WTC11 (cell line): Measurements from ENCODE around the gene STIMATE. TPM values are rescaled to one million over a fixed set of nuclear protein-coding genes. Genes with fewer than 3 reads are reported as not detected.
A peak's percentile ranks its signal among the peaks of the same experiment; 100 is the strongest.

ENCODE experiments used
- ATAC-seq: fragments of 200-7000 bp; cut with Tn5 transposase; 2 replicates; pipeline ENCODE4 v1.10.0; 2021; ENCODE audit warnings: mild to moderate bottlenecking, moderate library complexity
- CTCF ChIA-PET: fragments of 300-600 bp; sonication (Branson Sonifier 250); formaldehyde crosslinking; loops from one replicate; lab custom pipeline; 2021; ENCODE audit warnings: antibody characterized with exemption; lab: Charles Lee
- POLR2A ChIA-PET: fragments of 350-600 bp; sonication (Branson Sonifier 250); formaldehyde crosslinking; loops from one replicate; lab custom pipeline; 2021; ENCODE audit warnings: antibody characterized with exemption; lab: Charles Lee
- DNase-seq: peaks from one replicate; pipeline ENCODE4 v3.0.0; 2021; ENCODE audit warnings: low spot score
- H3K27ac Mint-ChIP-seq: 2 replicates; pipeline ENCODE4 v1.8.0; 2021; ENCODE audit warnings: mixed read lengths
- H3K27me3 Mint-ChIP-seq: 2 replicates; pipeline ENCODE4 v1.8.0; 2021; ENCODE audit warnings: low read depth, mild to moderate bottlenecking, moderate library complexity, mixed read lengths
- H3K36me3 Mint-ChIP-seq: 2 replicates; pipeline ENCODE4 v1.8.0; 2021; ENCODE audit warnings: mixed read lengths
- H3K4me1 Mint-ChIP-seq: 2 replicates; pipeline ENCODE4 v1.8.0; 2022; ENCODE audit warnings: mixed read lengths
- H3K4me3 Mint-ChIP-seq: 2 replicates; pipeline ENCODE4 v1.8.0; 2021; ENCODE audit warnings: mild to moderate bottlenecking, moderate library complexity, mixed read lengths
- H3K9me3 Mint-ChIP-seq: 2 replicates; pipeline ENCODE4 v1.8.0; 2021; ENCODE audit warnings: mixed read lengths
- ARID4B ChIP-seq: sonication (generic); formaldehyde crosslinking; IDR thresholded peaks from 2 replicates; pipeline ENCODE4 v1.8.0; 2023; ENCODE audit warnings: missing genetic modification reagents, mild to moderate bottlenecking, borderline replicate concordance
- ATF1 ChIP-seq: sonication (generic); formaldehyde crosslinking; IDR thresholded peaks from 2 replicates; pipeline ENCODE4 v1.8.1; 2023; ENCODE audit warnings: mild to moderate bottlenecking, moderate library complexity, missing genetic modification reagents
- E2F1 ChIP-seq: sonication (generic); formaldehyde crosslinking; IDR thresholded peaks from 2 replicates; pipeline ENCODE4 v1.8.0; 2022; ENCODE audit warnings: mild to moderate bottlenecking, missing genetic modification reagents
- ETV6 ChIP-seq: sonication (generic); formaldehyde crosslinking; IDR thresholded peaks from 2 replicates; pipeline ENCODE4 v1.8.1; 2022; ENCODE audit warnings: mild to moderate bottlenecking, missing genetic modification reagents
- IRF2 ChIP-seq: sonication (generic); formaldehyde crosslinking; IDR thresholded peaks from 2 replicates; pipeline ENCODE4 v1.8.0; 2022; ENCODE audit warnings: low read depth, missing genetic modification reagents, borderline replicate concordance
- JUN ChIP-seq: sonication (generic); formaldehyde crosslinking; IDR thresholded peaks from 2 replicates; pipeline ENCODE4 v1.8.0; 2023; ENCODE audit warnings: mild to moderate bottlenecking, missing genetic modification reagents
- MAX ChIP-seq: sonication (generic); formaldehyde crosslinking; IDR thresholded peaks from 2 replicates; pipeline ENCODE4 v1.8.0; 2022; ENCODE audit warnings: mild to moderate bottlenecking, missing genetic modification reagents
- NR1H2 ChIP-seq: sonication (generic); formaldehyde crosslinking; IDR thresholded peaks from 2 replicates; pipeline ENCODE4 v1.9.0; 2021; ENCODE audit warnings: mild to moderate bottlenecking, moderate library complexity, missing genetic modification reagents
- PRDM15 ChIP-seq: sonication (generic); formaldehyde crosslinking; IDR thresholded peaks from 2 replicates; pipeline ENCODE4 v1.8.0; 2022; ENCODE audit warnings: missing genetic modification reagents
- ZMAT4 ChIP-seq: fragments of 250-450 bp; sonication (Bioruptor Pico); IDR thresholded peaks from 2 replicates; pipeline ENCODE4 v1.9.0; 2021; ENCODE audit warnings: mild to moderate bottlenecking
- ZNF138 ChIP-seq: sonication (generic); formaldehyde crosslinking; conservative IDR thresholded peaks from 2 replicates; pipeline ENCODE4 v1.8.1; 2022; ENCODE audit warnings: mild to moderate bottlenecking, moderate library complexity, missing genetic modification reagents
- ZNF317 ChIP-seq: sonication (generic); formaldehyde crosslinking; IDR thresholded peaks from 2 replicates; pipeline ENCODE4 v1.8.1; 2023; ENCODE audit warnings: low read depth, mild to moderate bottlenecking, moderate library complexity, missing genetic modification reagents, borderline replicate concordance
- ZNF416 ChIP-seq: fragments of 250-450 bp; sonication (Bioruptor Pico); IDR thresholded peaks from 2 replicates; pipeline ENCODE4 v1.9.0; 2021; ENCODE audit warnings: mild to moderate bottlenecking, inconsistent platforms
- total RNA-seq: library from RNA; stranded (reverse); gene quantifications from 3 replicates; pipeline ENCODE4 v1.2.3, GENCODE V29; 2021

STIMATE gene
- total RNA-seq, 1 experiment from 2014 or later, result 35.5 TPM

- CTCF ChIA-PET, result interaction anchor here (1.9 to 5.4 kb wide), 2 partner anchors 10 to 31 kb away, joined by 9 to 41 read pairs; no protein-coding TSS in a partner anchor
- DNase-seq, result no peak
- TF ChIP-seq PRDM15 (CRISPR knock-in tag) (0 out of 2 replicates have a peak, but pooled peaks have one; percentile 52), ZMAT4 (no peak)
- Mint-ChIP-seq H3K4me1 (no peaks in the 10 kb centered on the region), H3K9me3 (no peaks in the 10 kb centered on the region), H3K27me3 (no peaks in the 10 kb centered on the region), H3K36me3 (no peaks in the 10 kb centered on the region), H3K4me3 (no peak overlapping the region), H3K27ac (no peak overlapping the region)
- no peak for ATAC-seq
- POLR2A ChIA-PET, result no interaction called here
These were observed 107.7 kb downstream of the STIMATE start for GRCh38 chr3:52789746-52790040.

GRCh38 chr3:52788890-52789745 lies 108.2 kb downstream of the STIMATE start:
- no peak overlapping the region for H3K4me3 Mint-ChIP-seq
- H3K9me3 Mint-ChIP-seq, result no peaks in the 10 kb centered on the region
- 0 out of 2 replicates have a peak overlapping the region, but pooled peaks have one; percentile 49 for H3K27ac Mint-ChIP-seq
- no peaks in the 10 kb centered on the region for H3K27me3 Mint-ChIP-seq
- ChIA-PET POLR2A (no interaction called here), CTCF (interaction anchor here (1.9 to 5.4 kb wide), 2 partner anchors 10 to 32 kb away, joined by 9 to 41 read pairs; no protein-coding TSS in a partner anchor)
- TF ChIP-seq ZNF138 (no peak), JUN (no peak), ZNF416 (CRISPR knock-in tag) (no peak), ARID4B (CRISPR knock-in tag) (no peak), IRF2 (no peak), ETV6 (CRISPR knock-in tag) (no peak), ATF1 (CRISPR knock-in tag) (no peak), NR1H2 (CRISPR knock-in tag) (no peak), ZNF317 (no peak), MAX (no peak), E2F1 (CRISPR knock-in tag) (no peak)
- no peaks in the 10 kb centered on the region for H3K36me3 Mint-ChIP-seq
- no peaks in the 10 kb centered on the region for H3K4me1 Mint-ChIP-seq
- ATAC-seq (no peak), DNase-seq (no peak)
